Stomach (tissue), 4 donors: Measurements from ENCODE around the gene SEL1L.

ENCODE experiments used
- EP300 ChIP-seq: sonication (generic); formaldehyde crosslinking; IDR thresholded peaks from one replicate; pipeline ENCODE4 v1.6.1; 2017; ENCODE audit warnings: antibody characterized with exemption
- POLR2AphosphoS5 ChIP-seq, 3 donors: sonication (generic); formaldehyde crosslinking; IDR thresholded peaks; one replicate each; pipeline ENCODE4 v1.6.1; 2016; ENCODE audit warnings: antibody characterized with exemption in 3 of 3
- TF ChIP-seq, protein P1 (sequence below), 7 experiments: fragments of 450-650 bp in 4 of 7; fragments of 200-600 bp in 3 of 7; sonication (generic) in 3 of 7; IDR thresholded peaks; one replicate each; pipeline ENCODE4 v1.5.1; 2016 to 2019; ENCODE audit warnings: antibody characterized with exemption in 7 of 7, control low read depth in 2 of 7, mild to moderate bottlenecking in 1 of 7

DNA sequence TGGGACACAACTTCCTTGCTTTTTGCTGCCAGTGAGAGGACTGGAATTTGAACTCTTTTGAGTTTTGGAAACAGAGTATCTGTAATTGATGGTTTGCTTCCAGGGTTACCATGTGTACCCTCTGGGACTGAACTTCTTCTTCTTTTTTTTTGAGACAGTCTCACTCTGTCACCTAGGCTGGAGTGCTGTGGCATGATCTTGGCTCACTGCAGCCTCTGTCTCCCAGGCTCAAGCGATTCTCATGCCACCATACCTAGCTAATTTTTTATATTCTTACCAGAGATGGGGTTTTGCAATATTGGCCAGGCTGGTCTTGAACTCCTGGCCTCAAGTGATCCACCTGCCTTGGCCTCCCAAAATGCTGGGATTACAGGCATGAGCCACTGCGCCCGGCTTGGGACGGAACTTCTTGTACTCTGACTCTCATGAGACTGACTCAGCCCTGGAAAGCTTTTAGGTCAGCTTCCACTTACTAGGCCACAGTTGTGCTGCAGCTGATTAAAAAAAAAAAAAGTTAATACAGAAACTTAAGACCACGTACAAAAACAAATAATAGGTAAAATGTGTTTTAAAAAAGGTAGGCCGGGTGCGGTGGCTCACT lies 15.8 kb downstream of the SEL1L start:
- TF ChIP-seq, protein P1, sequence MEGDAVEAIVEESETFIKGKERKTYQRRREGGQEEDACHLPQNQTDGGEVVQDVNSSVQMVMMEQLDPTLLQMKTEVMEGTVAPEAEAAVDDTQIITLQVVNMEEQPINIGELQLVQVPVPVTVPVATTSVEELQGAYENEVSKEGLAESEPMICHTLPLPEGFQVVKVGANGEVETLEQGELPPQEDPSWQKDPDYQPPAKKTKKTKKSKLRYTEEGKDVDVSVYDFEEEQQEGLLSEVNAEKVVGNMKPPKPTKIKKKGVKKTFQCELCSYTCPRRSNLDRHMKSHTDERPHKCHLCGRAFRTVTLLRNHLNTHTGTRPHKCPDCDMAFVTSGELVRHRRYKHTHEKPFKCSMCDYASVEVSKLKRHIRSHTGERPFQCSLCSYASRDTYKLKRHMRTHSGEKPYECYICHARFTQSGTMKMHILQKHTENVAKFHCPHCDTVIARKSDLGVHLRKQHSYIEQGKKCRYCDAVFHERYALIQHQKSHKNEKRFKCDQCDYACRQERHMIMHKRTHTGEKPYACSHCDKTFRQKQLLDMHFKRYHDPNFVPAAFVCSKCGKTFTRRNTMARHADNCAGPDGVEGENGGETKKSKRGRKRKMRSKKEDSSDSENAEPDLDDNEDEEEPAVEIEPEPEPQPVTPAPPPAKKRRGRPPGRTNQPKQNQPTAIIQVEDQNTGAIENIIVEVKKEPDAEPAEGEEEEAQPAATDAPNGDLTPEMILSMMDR (IDR thresholded peaks at IDR 0.05), result no peak
- TF ChIP-seq EP300 (no peak), POLR2AphosphoS5 (IDR thresholded peaks at IDR 0.05) (peak in 1 of 3 donors; percentile 12)
